ENCODE measurements around the gene SLC26A1. TPM values are rescaled to one million over a fixed set of nuclear protein-coding genes. Genes with fewer than 3 reads are reported as not detected.

SLC26A1 gene
- total and polyA plus RNA-seq, 12 donors = 0.06 to 0.66 (median 0.33) TPM; not detected in 8

DNA sequence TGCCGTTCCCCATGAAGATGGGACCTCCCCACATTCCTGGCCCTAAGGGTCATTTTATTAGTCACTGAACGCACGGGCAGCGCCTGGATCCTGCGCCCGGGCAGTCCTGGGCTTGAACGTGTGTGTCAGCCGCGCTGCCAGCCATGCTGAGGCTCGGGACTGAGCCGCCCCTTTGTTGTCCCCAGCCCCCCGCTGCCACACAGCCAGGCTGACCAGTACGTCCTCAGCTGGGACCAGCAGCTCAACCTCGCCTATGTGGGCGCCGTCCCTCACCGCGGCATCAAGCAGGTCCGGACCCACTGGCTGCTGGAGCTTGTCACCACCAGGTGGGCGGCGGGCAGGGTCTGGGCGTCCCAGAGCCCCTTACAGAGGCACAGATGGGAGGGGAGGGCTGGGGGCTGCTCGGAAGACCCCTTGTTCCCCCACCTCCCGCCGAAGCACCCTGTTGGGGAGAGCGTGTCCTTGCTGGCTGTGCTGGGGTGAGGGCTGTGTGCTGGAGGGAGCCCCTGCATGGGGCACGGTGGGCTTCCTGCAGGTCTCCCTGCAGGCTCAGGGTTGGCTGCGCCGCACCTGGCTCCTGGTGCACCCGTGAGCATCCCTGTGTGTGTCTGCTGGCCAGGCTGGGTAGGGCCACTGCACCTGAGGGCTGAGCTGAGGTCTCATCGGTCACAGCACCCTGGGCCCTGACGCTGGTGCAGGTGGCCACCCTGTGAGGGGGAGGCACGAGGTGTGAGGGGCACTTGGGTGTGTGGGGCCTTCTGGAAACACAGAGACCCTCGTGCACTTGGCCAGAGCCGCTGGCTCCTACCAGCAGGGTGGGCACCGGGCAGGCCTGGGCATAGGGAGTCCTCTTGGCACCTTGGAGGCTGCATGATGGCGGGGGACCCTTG is 5.3 kb downstream of the SLC26A1 start:
- Histone ChIP-seq H3K4me3 (peak overlapping the region in 9 of 10 donors; percentile 59 to 92 (median 79)), H3K9me3 (no peaks in the 10 kb centered on the region), H3K27me3 (no peaks in the 10 kb centered on the region), H3K27ac (peak overlapping the region in 2 of 10 donors; percentile 61 to 84), H3K4me1 (peaks cover 4 to 32% (median 25%) of the 10 kb centered on the region in 9 donors), H3K36me3 (peaks cover 0 to 15% (median 0%) of the 10 kb centered on the region in 9 donors)
- TF ChIP-seq, protein P1, sequence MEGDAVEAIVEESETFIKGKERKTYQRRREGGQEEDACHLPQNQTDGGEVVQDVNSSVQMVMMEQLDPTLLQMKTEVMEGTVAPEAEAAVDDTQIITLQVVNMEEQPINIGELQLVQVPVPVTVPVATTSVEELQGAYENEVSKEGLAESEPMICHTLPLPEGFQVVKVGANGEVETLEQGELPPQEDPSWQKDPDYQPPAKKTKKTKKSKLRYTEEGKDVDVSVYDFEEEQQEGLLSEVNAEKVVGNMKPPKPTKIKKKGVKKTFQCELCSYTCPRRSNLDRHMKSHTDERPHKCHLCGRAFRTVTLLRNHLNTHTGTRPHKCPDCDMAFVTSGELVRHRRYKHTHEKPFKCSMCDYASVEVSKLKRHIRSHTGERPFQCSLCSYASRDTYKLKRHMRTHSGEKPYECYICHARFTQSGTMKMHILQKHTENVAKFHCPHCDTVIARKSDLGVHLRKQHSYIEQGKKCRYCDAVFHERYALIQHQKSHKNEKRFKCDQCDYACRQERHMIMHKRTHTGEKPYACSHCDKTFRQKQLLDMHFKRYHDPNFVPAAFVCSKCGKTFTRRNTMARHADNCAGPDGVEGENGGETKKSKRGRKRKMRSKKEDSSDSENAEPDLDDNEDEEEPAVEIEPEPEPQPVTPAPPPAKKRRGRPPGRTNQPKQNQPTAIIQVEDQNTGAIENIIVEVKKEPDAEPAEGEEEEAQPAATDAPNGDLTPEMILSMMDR (IDR thresholded peaks at IDR 0.05) = no peak
- ATAC-seq = peak in 1 of 8 donors; percentile 4
- DNase-seq = peak in 1 of 2 donors; percentile 26
- intact Hi-C loops (cut with DNase I) = no loop called here
- 79 to 81% methylated on average over 37 of the region's 37 CpGs for WGBS, 2 donors

DNA sequence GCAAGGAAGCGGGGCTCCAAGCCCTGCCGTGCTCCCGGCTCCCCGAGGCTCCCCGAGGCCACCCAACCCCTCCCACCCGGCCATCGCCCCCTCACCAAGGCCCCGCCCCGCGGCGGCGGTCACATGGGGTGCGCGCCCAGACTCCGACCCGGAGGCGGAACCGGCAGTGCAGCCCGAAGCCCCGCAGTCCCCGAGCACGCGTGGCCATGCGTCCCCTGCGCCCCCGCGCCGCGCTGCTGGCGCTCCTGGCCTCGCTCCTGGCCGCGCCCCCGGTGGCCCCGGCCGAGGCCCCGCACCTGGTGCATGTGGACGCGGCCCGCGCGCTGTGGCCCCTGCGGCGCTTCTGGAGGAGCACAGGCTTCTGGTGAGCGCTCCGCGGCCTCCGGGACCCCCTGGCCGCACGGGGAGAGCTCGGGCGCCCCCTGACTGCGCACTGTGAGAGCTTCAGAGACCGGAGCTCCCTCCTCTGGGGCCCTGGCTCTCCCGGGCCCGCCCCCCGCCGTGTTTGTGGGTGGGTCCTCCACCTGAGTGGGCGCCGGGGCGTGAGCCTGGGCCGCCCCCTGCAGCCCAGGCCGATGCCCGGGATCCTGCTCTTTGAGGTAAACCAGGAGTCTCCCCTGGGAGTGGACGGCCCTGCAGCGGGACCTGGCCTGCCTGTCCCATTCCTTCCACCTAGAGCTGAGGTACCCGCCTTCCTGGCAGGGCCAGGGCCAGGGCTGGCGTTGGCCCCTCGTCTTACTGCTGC is 6.2 kb downstream of the SLC26A1 start, which contains the start of gene IDUA:
Gene IDUA (plus strand): TSS at position 166 of the 745 bp plus-strand sequence. CDS start 41 bp downstream, at position 207.
- H3K9me3 ChIP-seq = no peaks in the 10 kb centered on the region
- intact Hi-C loops (cut with DNase I) = no loop called here
- DNase-seq = peak; percentile 78 to 86
- H3K27me3 ChIP-seq = no peaks in the 10 kb centered on the region
- TF ChIP-seq, protein P1 (IDR thresholded peaks at IDR 0.05) = peak in 8 of 9 donors; percentile 14 to 65 (median 52)
- H3K27ac ChIP-seq = peak within 1 kb of the TSS in 9 of 10 donors; percentile 6 to 84 (median 58)
- 1 to 2% methylated on average over 68 to 69 of the region's 69 CpGs for WGBS, 2 donors
- ATAC-seq = peak; percentile 79 to 92 (median 87)
- H3K4me1 ChIP-seq = peaks cover 4 to 32% (median 25%) of the 10 kb centered on the region in 9 donors
- peaks cover 0 to 15% (median 0%) of the 10 kb centered on the region in 9 donors for H3K36me3 ChIP-seq
- peak within 1 kb of the TSS; percentile 41 to 92 (median 76) for H3K4me3 ChIP-seq

DNA sequence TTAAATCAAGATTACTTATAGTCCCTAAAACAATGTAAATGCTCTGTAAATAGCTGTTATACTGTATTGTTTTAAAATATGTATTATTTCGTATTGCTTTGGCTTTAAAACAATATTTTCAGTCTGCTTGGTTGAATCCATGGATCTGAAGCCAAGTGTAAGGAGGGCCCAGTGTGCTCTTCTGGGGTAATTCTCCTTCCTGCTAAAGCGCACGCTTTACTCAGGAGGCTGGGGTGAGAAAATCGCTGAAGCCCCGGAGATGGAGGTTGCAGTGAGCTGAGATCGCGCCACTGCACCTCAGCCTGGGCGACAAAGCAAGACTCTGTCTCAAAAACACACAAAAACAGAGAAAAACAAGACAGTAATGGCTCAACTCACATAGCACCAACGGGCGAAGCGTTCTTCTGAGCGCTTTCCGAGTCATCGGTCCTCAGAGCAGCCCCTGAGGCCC is 6.8 kb downstream of the SLC26A1 start:
- H3K9me3 ChIP-seq = no peaks in the 10 kb centered on the region
- intact Hi-C loops (cut with DNase I) = no loop called here
- peak overlapping the region in 9 of 10 donors; percentile 6 to 84 (median 58) for H3K27ac ChIP-seq
- ATAC-seq = peak in 6 of 8 donors; percentile 2 to 38 (median 26)
- no peak for DNase-seq
- H3K27me3 ChIP-seq = no peaks in the 10 kb centered on the region
- H3K36me3 ChIP-seq = peaks cover 0 to 13% (median 0%) of the 10 kb centered on the region in 9 donors
- peak overlapping the region; percentile 41 to 92 (median 76) for H3K4me3 ChIP-seq
- TF ChIP-seq, protein P1 (IDR thresholded peaks at IDR 0.05) = no peak
- WGBS, 2 donors = 2 to 4% methylated on average over 14 of the region's 14 CpGs
- H3K4me1 ChIP-seq = peaks cover 4 to 32% (median 25%) of the 10 kb centered on the region in 9 donors
